ENCODE data around the gene JADE1. TPM values are rescaled to one million over a fixed set of nuclear protein-coding genes. Genes with fewer than 3 reads are reported as not detected.

JADE1 gene
- 10 to 100 TPM; 28.4 to 29.1 TPM for total RNA-seq
- 43.7 TPM for polyA plus RNA-seq

DNA sequence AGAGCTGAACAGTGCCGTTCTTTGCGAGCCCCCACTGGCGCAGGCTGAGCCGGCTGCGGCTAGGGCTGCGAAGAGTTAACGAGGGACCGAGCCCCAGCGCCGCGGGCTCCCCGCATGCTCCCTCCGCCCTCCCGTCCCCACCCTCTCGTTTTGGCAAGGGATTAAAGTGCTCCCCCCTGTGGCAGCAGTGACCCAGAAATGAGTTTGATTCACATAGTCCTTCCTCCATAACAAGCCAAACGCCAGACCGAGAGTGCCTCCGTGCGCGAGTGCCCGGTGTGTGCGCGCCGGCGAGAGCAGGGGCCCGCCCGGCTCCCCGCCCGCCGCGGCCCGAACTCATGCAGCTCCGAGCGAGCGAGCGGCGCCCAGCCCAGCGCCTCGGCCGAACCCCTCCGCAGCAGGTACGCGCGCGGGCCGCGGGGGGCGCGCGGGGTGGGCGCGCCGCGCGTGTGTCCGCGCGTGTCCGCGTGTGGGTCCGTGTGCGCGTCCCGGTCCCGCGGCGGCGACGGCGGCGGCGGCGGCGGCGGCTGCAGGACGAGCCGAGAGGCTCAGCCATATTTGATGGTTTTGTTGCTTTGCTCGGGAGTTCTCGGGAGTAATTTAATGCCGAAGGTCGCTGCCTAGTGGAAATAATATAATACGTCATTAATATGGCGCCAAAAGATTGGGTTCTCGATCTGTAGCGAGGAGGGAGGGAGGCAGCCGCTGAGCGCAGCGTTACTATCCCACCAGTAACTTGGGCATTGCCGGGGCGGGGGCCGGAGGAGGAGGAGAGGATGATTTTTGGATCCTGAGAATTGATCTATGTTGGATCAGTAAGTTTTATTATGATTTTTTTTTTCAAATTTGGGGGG lies at the start of gene JADE1:
Gene JADE1 (plus strand): TSS at position 224 of the 854 bp plus-strand sequence. CDS start 22,059 bp downstream, outside the sequence.
- Mint-ChIP-seq H3K27ac (peak within 1 kb of the TSS; percentile 95 to 99 (median 96)), H3K4me1 (peaks cover 17 to 25% (median 23%) of the 10 kb centered on the region in 3 donors), H3K36me3 (peaks cover 0 to 14% (median 0%) of the 10 kb centered on the region in 3 donors), H3K9me3 (no peaks in the 10 kb centered on the region), H3K27me3 (peaks cover 0 to 2% of the 10 kb centered on the region in 2 donors), H3K4me3 (peak within 1 kb of the TSS; percentile 95 to 99 (median 97))
- ChIA-PET CTCF (interaction anchor here (0.8 to 1.8 kb wide), 2 partner anchors 45 to 53 kb away, joined by 3 to 4 read pairs; no protein-coding TSS in a partner anchor), POLR2A (interaction anchor here (0.5 to 1.5 kb wide), 12 partner anchors 9 to 844 kb away, joined by 3 to 9 read pairs (median 4); partner anchors contain the start of genes ABHD18, LARP1B, MFSD8 and SCLT1)
- peak within 1 kb of the TSS; percentile 86 for H3K4me3 ChIP-seq (ENCODE audit: low read length)
- H3K9me3 ChIP-seq (ENCODE audit: low read length), result no peaks in the 10 kb centered on the region
- H3K4me1 ChIP-seq (ENCODE audit: insufficient read depth, low read length), result peaks cover 17% of the 10 kb centered on the region
- H3K27ac ChIP-seq (ENCODE audit: low read depth, low read length), result peak within 1 kb of the TSS; percentile 94
- DNase-seq, result peak; percentile 77 to 92 (median 87)
- H3K27me3 ChIP-seq (ENCODE audit: insufficient read depth, low read length, poor library complexity, severe bottlenecking), result no peaks in the 10 kb centered on the region
- H3K36me3 ChIP-seq (ENCODE audit: insufficient read depth, low read length), result no peaks in the 10 kb centered on the region

DNA sequence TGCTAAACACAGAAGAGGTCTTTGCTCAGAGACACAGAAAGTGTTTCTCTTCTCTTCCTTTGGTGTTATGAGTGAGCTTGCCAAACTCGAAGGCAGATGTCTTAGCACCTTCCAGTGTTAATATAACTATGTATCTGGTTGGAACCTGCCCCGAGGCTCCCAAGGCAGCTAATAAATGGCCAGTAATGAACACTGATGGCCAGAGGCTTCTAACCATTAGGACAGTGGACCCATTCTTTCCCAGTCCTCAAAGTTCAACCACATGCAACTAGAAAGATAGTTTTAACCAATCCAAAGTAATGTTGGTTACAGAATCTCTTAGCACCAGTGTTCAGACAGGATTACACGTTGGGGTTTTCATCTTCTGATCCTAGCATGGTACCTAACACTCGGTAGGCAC lies 42.7 kb upstream of the JADE1 start:
- Mint-ChIP-seq H3K36me3 (no peaks in the 10 kb centered on the region), H3K27ac (no peak overlapping the region), H3K4me1 (no peaks in the 10 kb centered on the region), H3K9me3 (no peaks in the 10 kb centered on the region), H3K27me3 (peaks cover 1 to 7% of the 10 kb centered on the region in 2 donors), H3K4me3 (no peak overlapping the region)
- no peak for DNase-seq
- no peaks in the 10 kb centered on the region for H3K27me3 ChIP-seq (ENCODE audit: insufficient read depth, low read length, poor library complexity, severe bottlenecking)
- ChIA-PET POLR2A (no interaction called here), CTCF (interaction anchor here (0.9 kb wide), 1 partner anchor 10 kb away, joined by 3 read pairs; no protein-coding TSS in a partner anchor)
- H3K9me3 ChIP-seq (ENCODE audit: low read length), result no peaks in the 10 kb centered on the region
- H3K36me3 ChIP-seq (ENCODE audit: insufficient read depth, low read length), result no peaks in the 10 kb centered on the region
- no peak overlapping the region for H3K27ac ChIP-seq (ENCODE audit: low read depth, low read length)
- no peaks in the 10 kb centered on the region for H3K4me1 ChIP-seq (ENCODE audit: insufficient read depth, low read length)
- no peak overlapping the region for H3K4me3 ChIP-seq (ENCODE audit: low read length)

DNA sequence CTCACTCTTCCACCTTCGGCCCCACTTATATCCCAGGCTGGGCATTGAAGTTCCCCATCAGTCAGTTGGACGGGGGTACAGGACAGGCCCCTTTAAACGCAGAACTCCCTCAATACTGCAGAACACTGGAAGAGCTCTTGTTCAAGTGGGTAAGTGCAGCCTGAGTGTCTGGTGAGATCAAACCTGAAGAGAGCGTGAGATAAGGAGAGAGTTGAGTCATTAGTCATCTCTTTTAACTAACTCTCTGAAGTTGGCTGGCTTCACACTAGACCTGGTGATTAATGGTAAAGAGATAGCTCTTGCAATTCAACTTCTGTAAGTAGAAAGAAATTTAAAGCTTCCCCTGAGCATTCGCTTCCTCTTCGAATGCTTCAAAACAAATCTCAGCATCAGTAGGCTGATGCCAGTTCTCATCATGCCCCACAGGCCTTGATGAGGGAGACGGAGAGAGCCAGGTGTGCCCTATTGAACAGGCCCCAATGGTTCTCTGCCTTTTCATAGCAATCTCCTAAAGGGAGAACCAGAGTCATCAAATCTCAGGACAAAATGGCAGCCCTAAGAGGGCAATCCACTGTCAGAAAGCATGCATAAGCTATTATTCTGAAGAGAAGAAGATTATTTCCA lies 41.0 kb upstream of the JADE1 start:
- Mint-ChIP-seq H3K4me1 (no peaks in the 10 kb centered on the region), H3K27me3 (peaks cover 1 to 7% of the 10 kb centered on the region in 2 donors), H3K36me3 (no peaks in the 10 kb centered on the region), H3K9me3 (no peaks in the 10 kb centered on the region), H3K27ac (no peak overlapping the region), H3K4me3 (no peak overlapping the region)
- H3K36me3 ChIP-seq (ENCODE audit: insufficient read depth, low read length), result no peaks in the 10 kb centered on the region
- no peaks in the 10 kb centered on the region for H3K9me3 ChIP-seq (ENCODE audit: low read length)
- CTCF ChIA-PET, result no interaction called here
- POLR2A ChIA-PET, result no interaction called here
- H3K4me3 ChIP-seq (ENCODE audit: low read length), result no peak overlapping the region
- H3K4me1 ChIP-seq (ENCODE audit: insufficient read depth, low read length), result no peaks in the 10 kb centered on the region
- DNase-seq, result no peak
- no peak overlapping the region for H3K27ac ChIP-seq (ENCODE audit: low read depth, low read length)
- H3K27me3 ChIP-seq (ENCODE audit: insufficient read depth, low read length, poor library complexity, severe bottlenecking), result no peaks in the 10 kb centered on the region

DNA sequence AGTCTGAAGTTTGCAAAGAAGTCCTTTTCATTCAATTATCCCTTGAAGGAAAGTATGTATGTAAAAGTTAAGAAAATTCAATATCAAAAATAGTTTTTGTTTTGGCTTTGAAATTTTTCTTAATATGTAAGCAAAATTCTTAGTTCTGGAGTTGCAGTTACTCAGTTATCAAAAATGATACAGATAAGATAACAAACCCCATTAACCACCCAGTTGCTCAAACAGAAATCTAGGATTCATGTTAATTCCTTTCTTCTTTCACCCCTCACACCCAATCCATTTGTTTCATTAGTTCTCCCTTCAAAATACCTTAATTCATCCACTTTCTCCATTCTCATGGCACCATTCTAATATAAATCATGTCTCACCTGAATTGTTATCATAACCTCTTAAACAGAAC lies 40.5 kb upstream of the JADE1 start:
- Histone ChIP-seq H3K27me3 (ENCODE audit: insufficient read depth, low read length, poor library complexity, severe bottlenecking) (no peaks in the 10 kb centered on the region), H3K9me3 (ENCODE audit: low read length) (no peaks in the 10 kb centered on the region), H3K36me3 (ENCODE audit: insufficient read depth, low read length) (no peaks in the 10 kb centered on the region), H3K4me3 (ENCODE audit: low read length) (no peak overlapping the region), H3K4me1 (ENCODE audit: insufficient read depth, low read length) (no peaks in the 10 kb centered on the region), H3K27ac (ENCODE audit: low read depth, low read length) (no peak overlapping the region)
- H3K27me3 Mint-ChIP-seq, result peaks cover 1 to 7% of the 10 kb centered on the region in 2 donors
- DNase-seq, result no peak
- H3K36me3 Mint-ChIP-seq, result no peaks in the 10 kb centered on the region
- no peak overlapping the region for H3K27ac Mint-ChIP-seq
- no peaks in the 10 kb centered on the region for H3K4me1 Mint-ChIP-seq
- H3K9me3 Mint-ChIP-seq, result no peaks in the 10 kb centered on the region
- CTCF ChIA-PET, result no interaction called here
- POLR2A ChIA-PET, result no interaction called here
- H3K4me3 Mint-ChIP-seq, result no peak overlapping the region

DNA sequence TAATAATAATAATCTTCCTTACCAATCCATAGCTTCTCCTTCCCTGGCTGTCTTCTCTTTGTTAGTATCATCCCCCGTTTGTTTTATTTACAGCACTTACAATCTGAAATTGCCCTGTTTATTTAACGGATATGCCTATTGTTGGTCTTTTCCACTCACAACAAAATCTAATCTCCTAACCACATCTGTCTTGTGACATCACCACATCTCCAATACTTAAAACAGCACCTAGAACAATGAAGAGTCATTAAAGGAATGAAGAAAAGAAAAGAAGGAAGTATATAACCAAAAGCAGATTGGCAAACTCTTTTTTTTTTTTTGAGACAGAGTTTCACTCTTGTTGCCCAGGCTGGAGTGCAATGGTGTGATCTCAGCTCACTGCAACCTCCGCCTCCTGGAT lies 38.7 kb upstream of the JADE1 start:
- no peak for DNase-seq
- H3K4me1 ChIP-seq (ENCODE audit: insufficient read depth, low read length), result no peaks in the 10 kb centered on the region
- H3K36me3 ChIP-seq (ENCODE audit: insufficient read depth, low read length), result no peaks in the 10 kb centered on the region
- ChIA-PET CTCF (no interaction called here), POLR2A (interaction anchor here (0.6 kb wide), 1 partner anchor 11 kb away, joined by 4 read pairs; no protein-coding TSS in a partner anchor)
- Mint-ChIP-seq H3K27me3 (peaks cover 1 to 3% of the 10 kb centered on the region in 2 donors), H3K36me3 (no peaks in the 10 kb centered on the region), H3K9me3 (no peaks in the 10 kb centered on the region), H3K4me3 (no peak overlapping the region), H3K4me1 (no peaks in the 10 kb centered on the region), H3K27ac (no peak overlapping the region)
- H3K27ac ChIP-seq (ENCODE audit: low read depth, low read length), result no peak overlapping the region
- no peak overlapping the region for H3K4me3 ChIP-seq (ENCODE audit: low read length)
- H3K9me3 ChIP-seq (ENCODE audit: low read length), result no peaks in the 10 kb centered on the region
- no peaks in the 10 kb centered on the region for H3K27me3 ChIP-seq (ENCODE audit: insufficient read depth, low read length, poor library complexity, severe bottlenecking)

DNA sequence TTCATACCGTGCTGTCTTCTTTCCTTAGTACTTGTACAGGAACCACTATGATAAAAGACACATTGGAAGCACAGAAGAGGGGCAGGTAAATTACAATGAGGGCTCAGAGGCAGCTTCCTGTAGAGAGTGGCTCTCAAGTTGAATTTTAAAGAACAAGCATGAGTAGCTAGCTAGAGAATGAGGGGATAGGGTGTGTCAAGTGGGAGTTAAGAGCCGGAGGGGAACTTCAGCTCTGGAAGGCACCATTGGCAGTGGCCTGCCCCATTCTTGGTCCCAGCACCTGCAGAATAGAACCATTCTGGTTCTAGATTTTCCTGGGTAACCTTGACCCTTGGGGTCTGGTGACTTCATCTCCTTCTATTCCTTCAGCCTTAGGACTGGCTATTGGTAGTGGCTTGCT lies 34.0 kb upstream of the JADE1 start:
- DNase-seq, result no peak
- no peak overlapping the region for H3K27ac Mint-ChIP-seq

DNA sequence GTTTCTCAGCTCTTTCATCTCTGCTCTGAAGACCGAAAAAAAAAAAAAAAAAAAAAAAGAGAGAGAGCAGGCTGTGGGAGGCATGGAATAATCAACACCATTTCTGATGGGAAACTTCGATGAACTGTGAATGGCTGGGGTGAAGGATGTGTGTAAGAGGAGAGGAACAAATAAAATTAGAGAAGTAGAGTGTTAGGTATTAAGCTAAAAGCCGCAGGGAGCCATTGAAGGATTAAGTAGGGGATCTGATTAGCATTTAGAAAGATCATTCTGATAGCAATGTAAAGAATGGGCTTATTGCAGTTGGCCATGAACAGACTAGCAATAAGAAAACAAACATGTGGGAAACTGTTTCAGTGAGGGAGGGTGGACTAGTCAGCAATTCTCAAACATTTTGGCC lies 33.6 kb upstream of the JADE1 start:
- Histone ChIP-seq H3K4me3 (ENCODE audit: low read length) (no peak overlapping the region), H3K36me3 (ENCODE audit: insufficient read depth, low read length) (no peaks in the 10 kb centered on the region), H3K27ac (ENCODE audit: low read depth, low read length) (no peak overlapping the region), H3K27me3 (ENCODE audit: insufficient read depth, low read length, poor library complexity, severe bottlenecking) (no peaks in the 10 kb centered on the region), H3K4me1 (ENCODE audit: insufficient read depth, low read length) (no peaks in the 10 kb centered on the region), H3K9me3 (ENCODE audit: low read length) (no peaks in the 10 kb centered on the region)
- Mint-ChIP-seq H3K4me1 (no peaks in the 10 kb centered on the region), H3K27me3 (peaks cover 0 to 13% of the 10 kb centered on the region in 2 donors), H3K4me3 (no peak overlapping the region), H3K9me3 (no peaks in the 10 kb centered on the region), H3K36me3 (no peaks in the 10 kb centered on the region), H3K27ac (no peak overlapping the region)
- POLR2A ChIA-PET, result no interaction called here
- DNase-seq, result no peak
- CTCF ChIA-PET, result no interaction called here

More for the DNA sequence above, 34.0 kb upstream of the JADE1 start:
- Histone ChIP-seq H3K4me3 (ENCODE audit: low read length) (no peak overlapping the region), H3K4me1 (ENCODE audit: insufficient read depth, low read length) (no peaks in the 10 kb centered on the region), H3K27me3 (ENCODE audit: insufficient read depth, low read length, poor library complexity, severe bottlenecking) (no peaks in the 10 kb centered on the region), H3K36me3 (ENCODE audit: insufficient read depth, low read length) (no peaks in the 10 kb centered on the region), H3K27ac (ENCODE audit: low read depth, low read length) (no peak overlapping the region), H3K9me3 (ENCODE audit: low read length) (no peaks in the 10 kb centered on the region)
- Mint-ChIP-seq H3K36me3 (no peaks in the 10 kb centered on the region), H3K9me3 (no peaks in the 10 kb centered on the region), H3K4me3 (no peak overlapping the region), H3K4me1 (no peaks in the 10 kb centered on the region), H3K27me3 (peaks cover 0 to 16% of the 10 kb centered on the region in 2 donors)
- ChIA-PET CTCF (no interaction called here), POLR2A (no interaction called here)

DNA sequence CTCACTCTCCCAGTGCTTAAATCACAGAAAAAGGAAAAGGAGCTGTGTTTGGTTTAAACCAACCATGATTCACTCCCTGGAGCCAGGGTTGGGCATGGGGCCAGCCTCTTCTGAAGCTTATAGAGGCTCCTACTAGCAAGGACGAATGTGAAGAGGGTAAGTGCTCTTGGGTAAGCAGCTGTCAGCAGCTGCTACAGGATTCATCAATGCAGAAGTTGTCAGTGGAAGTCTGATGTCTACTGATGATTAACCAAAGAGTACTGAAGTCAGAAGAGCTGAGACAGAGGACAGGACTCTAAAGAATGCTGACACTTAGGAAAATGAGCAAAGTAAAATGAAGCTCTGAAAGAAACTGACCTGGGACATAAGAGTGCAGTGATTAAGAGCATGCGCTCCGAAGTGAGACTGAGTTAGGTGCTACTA lies 32.7 kb upstream of the JADE1 start:
- no peaks in the 10 kb centered on the region for H3K9me3 Mint-ChIP-seq
- H3K4me1 Mint-ChIP-seq, result no peaks in the 10 kb centered on the region
- Histone ChIP-seq H3K36me3 (ENCODE audit: insufficient read depth, low read length) (no peaks in the 10 kb centered on the region), H3K4me1 (ENCODE audit: insufficient read depth, low read length) (no peaks in the 10 kb centered on the region), H3K27ac (ENCODE audit: low read depth, low read length) (no peak overlapping the region), H3K9me3 (ENCODE audit: low read length) (no peaks in the 10 kb centered on the region), H3K4me3 (ENCODE audit: low read length) (no peak overlapping the region), H3K27me3 (ENCODE audit: insufficient read depth, low read length, poor library complexity, severe bottlenecking) (no peaks in the 10 kb centered on the region)
- no peaks in the 10 kb centered on the region for H3K36me3 Mint-ChIP-seq
- DNase-seq, result no peak
- H3K4me3 Mint-ChIP-seq, result no peak overlapping the region
- H3K27ac Mint-ChIP-seq, result no peak overlapping the region
- POLR2A ChIA-PET, result no interaction called here
- peaks cover 0 to 13% of the 10 kb centered on the region in 2 donors for H3K27me3 Mint-ChIP-seq
- CTCF ChIA-PET, result interaction anchor here (0.9 to 1.4 kb wide), 2 partner anchors 10 to 86 kb away, joined by 3 to 5 read pairs; no protein-coding TSS in a partner anchor

Measured in CD8-positive, alpha-beta memory T cell (primary cell).